Testis (tissue), 3 donors: ENCODE measurements around the gene REXO4. TPM values are rescaled to one million over a fixed set of nuclear protein-coding genes. Genes with fewer than 3 reads are reported as not detected.

Experiments
- DNase-seq: peaks from one replicate; pipeline ENCODE4 v3.0.0-alpha.2; 2019
- H3K27ac ChIP-seq, 2 donors: fragments of 200-600 bp; sonication (generic); one replicate each; pipeline ENCODE4 v1.5.1; 2019
- H3K27me3 ChIP-seq: fragments of 200-600 bp; sonication (generic); one replicate; pipeline ENCODE4 v1.5.1; 2019
- H3K36me3 ChIP-seq: fragments of 200-600 bp; sonication (generic); one replicate; pipeline ENCODE4 v1.5.1; 2017; ENCODE audit warnings: low read depth; ENCODE audit errors: missing control alignments
- H3K4me1 ChIP-seq: fragments of 200-600 bp; sonication (generic); one replicate; pipeline ENCODE4 v1.5.1; 2019
- H3K4me3 ChIP-seq, 2 donors: fragments of 200-600 bp; sonication (generic); one replicate each; pipeline ENCODE4 v1.5.1; 2017 to 2019
- H3K9me3 ChIP-seq: fragments of 200-600 bp; sonication (generic); one replicate; pipeline ENCODE4 v1.5.1; 2017
- CTCF ChIP-seq, 3 experiments: fragments of 450-650 bp in 2 of 3; fragments of 200-600 bp in 1 of 3; sonication (generic) in 1 of 3; IDR thresholded peaks; one replicate each; pipeline ENCODE4 v1.5.1; 2016 to 2019; ENCODE audit warnings: antibody characterized with exemption in 3 of 3, mild to moderate bottlenecking in 2 of 3, moderate library complexity in 1 of 3
- POLR2A ChIP-seq: fragments of 450-650 bp; IDR thresholded peaks from one replicate; pipeline ENCODE4 v1.6.1; 2017; ENCODE audit warnings: antibody characterized with exemption, mild to moderate bottlenecking, moderate library complexity
- WGBS, 2 donors: methylation state at CpG; one replicate each; pipeline ENCODE4 v1.1.5; 2018; 5-methylcytosine and 5-hydroxymethylcytosine counted together
- intact Hi-C: fragments of 100-400 bp; cut with DNase I; formaldehyde crosslinking; loops from one replicate; pipeline ENCODE4 v1.15.1; 2023; ENCODE audit warnings: low total_unique reads
- polyA plus RNA-seq: library from polyadenylated mRNA; stranded (reverse); fragments of 350-450 nt; fragmentation: Illumina TruSeq; extraction: RNeasy Lipid Tissue Mini Kit (QIAGEN cat#74804); gene quantifications from one replicate; pipeline ENCODE4 v1.2.3, GENCODE V29; 2014; ENCODE audit warnings: low read depth, low replicate concordance; ENCODE audit not compliant: insufficient read depth
- total RNA-seq, 2 donors: library from RNA; depleted of rRNA; stranded (reverse); fragments of >200 nt; gene quantifications; one replicate each; pipeline ENCODE4 v1.2.3, GENCODE V29; 2016

Gene REXO4
- total and polyA plus RNA-seq, 3 donors from 2014 or later: 31.4 to 36.7 (median 31.5) TPM

DNA sequence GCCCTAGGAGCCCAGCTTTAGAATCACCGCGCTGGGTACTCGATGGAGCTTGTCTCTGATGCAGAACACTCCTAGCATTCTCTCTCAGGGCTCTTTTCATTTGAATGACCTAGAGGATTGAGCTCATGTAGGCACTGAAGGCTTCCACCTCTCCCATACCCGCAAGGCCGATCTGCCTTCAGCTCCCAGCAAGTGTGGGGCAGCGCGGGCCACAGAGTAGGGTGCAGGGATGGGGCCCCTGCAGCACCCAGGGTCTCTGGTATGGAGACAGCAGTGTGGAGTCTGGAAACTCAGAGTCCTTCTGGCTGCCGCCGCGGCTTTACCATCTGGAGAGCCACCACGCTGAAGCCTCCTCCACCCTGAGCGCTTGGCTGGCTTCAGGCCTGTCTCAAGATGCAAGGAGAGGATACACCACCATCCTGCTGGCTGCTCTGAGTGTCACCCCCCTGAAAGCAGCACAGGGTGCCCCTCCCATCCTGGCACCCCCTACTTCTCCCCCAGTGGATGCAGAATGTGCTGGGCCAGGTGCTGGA lies 28.7 kb downstream of the REXO4 start:
- H3K4me3 ChIP-seq: no peak overlapping the region
- DNase-seq: no peak
- no peaks in the 10 kb centered on the region for H3K36me3 ChIP-seq
- intact Hi-C loops: no loop called here
- TF ChIP-seq POLR2A: no peak
- WGBS, 2 donors: 95% methylated on average over 12 of the region's 12 CpGs; no CpG with 5 or more reads in 1 of the 2 donors
- no peak overlapping the region for H3K27ac ChIP-seq
- no peaks in the 10 kb centered on the region for H3K4me1 ChIP-seq
- H3K9me3 ChIP-seq: no peaks in the 10 kb centered on the region
- H3K27me3 ChIP-seq: no peaks in the 10 kb centered on the region

DNA sequence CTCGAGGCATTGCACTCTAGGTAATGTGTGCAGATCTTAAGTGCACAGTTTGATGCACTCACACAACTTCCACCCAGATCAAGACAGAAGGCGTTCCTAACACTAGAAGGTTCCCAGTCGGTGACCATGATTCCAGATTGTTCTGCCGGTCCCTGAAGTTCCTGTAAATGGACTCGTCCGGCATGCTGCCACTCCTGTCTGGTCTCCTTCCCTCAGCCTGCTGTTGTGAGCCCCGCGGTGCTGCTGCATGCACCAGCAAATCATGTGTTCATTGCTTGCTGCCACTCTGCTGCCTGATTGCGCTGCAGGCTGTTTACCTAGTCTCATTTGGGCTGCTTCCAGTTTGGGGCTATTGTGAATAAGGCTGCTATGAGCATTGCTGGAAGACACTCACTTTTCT lies 30.1 kb downstream of the REXO4 start:
- intact Hi-C loops: no loop called here
- DNase-seq: no peak
- Histone ChIP-seq H3K4me3 (no peak overlapping the region), H3K36me3 (no peaks in the 10 kb centered on the region), H3K9me3 (no peaks in the 10 kb centered on the region), H3K27ac (no peak overlapping the region), H3K27me3 (no peaks in the 10 kb centered on the region), H3K4me1 (no peaks in the 10 kb centered on the region)
- TF ChIP-seq CTCF (IDR thresholded peaks at IDR 0.05): no peak
- no peak for TF ChIP-seq POLR2A
- 89 to 95% methylated on average over 9 of the region's 9 CpGs for WGBS, 2 donors

GRCh38 chr9:133386338-133386737 lies 31.5 kb downstream of the REXO4 start:
- 84 to 87% methylated on average over 3 to 13 of the region's 13 CpGs for WGBS, 2 donors
- intact Hi-C loops: no loop called here
- Histone ChIP-seq H3K27ac (no peak overlapping the region), H3K4me1 (no peaks in the 10 kb centered on the region), H3K27me3 (no peaks in the 10 kb centered on the region), H3K9me3 (no peaks in the 10 kb centered on the region), H3K36me3 (no peaks in the 10 kb centered on the region), H3K4me3 (no peak overlapping the region)
- TF ChIP-seq CTCF (IDR thresholded peaks at IDR 0.05): no peak
- no peak for TF ChIP-seq POLR2A
- no peak for DNase-seq

- Histone ChIP-seq H3K4me1 (no peaks in the 10 kb centered on the region), H3K27ac (no peak overlapping the region), H3K4me3 (no peak overlapping the region), H3K36me3 (no peaks in the 10 kb centered on the region), H3K9me3 (no peaks in the 10 kb centered on the region), H3K27me3 (no peaks in the 10 kb centered on the region)
- intact Hi-C loops: no loop called here
- 86 to 89% methylated on average over 9 to 14 of the region's 14 CpGs for WGBS, 2 donors
- no peak for DNase-seq
- TF ChIP-seq POLR2A: no peak
- TF ChIP-seq CTCF (IDR thresholded peaks at IDR 0.05): no peak
These were observed 32.4 kb downstream of the REXO4 start for GRCh38 chr9:133385452-133385851.

GRCh38 chr9:133384736-133385321 lies 33.0 kb downstream of the REXO4 start:
- WGBS, 2 donors: 92% methylated on average over 14 to 17 of the region's 17 CpGs
- no peaks in the 10 kb centered on the region for H3K27me3 ChIP-seq
- no peaks in the 10 kb centered on the region for H3K9me3 ChIP-seq
- H3K36me3 ChIP-seq: no peaks in the 10 kb centered on the region
- no peaks in the 10 kb centered on the region for H3K4me1 ChIP-seq
- TF ChIP-seq POLR2A: no peak
- no peak for TF ChIP-seq CTCF (IDR thresholded peaks at IDR 0.05)
- intact Hi-C loops: no loop called here
- no peak overlapping the region for H3K4me3 ChIP-seq
- no peak for DNase-seq
- no peak overlapping the region for H3K27ac ChIP-seq
